DMS114 treated with DMSO at 0.1 percent for 48 hours (cell line): ENCODE data around the gene DDX27.
A peak's percentile ranks its signal among the peaks of the same experiment; 100 is the strongest.

Experiments
- DNase-seq: peaks from one replicate; lab custom pipeline; 2025; ENCODE audit not compliant: unreplicated experiment; lab: John Stamatoyannopoulos, UW

Gene DDX27

GRCh38 chr20:49276961-49277785 is 58.0 kb downstream of the DDX27 start:
- no peak for DNase-seq

GRCh38 chr20:49277786-49278035 is 58.5 kb downstream of the DDX27 start:
- no peak for DNase-seq

- DNase-seq, result peak; percentile 100
Observed at GRCh38 chr20:49278036-49278817, 59.0 kb downstream of the DDX27 start, which contains the start of gene ZNFX1. TSS of gene ZNFX1 (minus strand) at chr20:49278057. CDS start at chr20:49275839, 2,218 bp downstream.

GRCh38 chr20:49278818-49279676 is 59.8 kb downstream of the DDX27 start:
- DNase-seq, result no peak

GRCh38 chr20:49279677-49280462 is 60.7 kb downstream of the DDX27 start:
- no peak for DNase-seq

GRCh38 chr20:49280463-49281058 is 61.3 kb downstream of the DDX27 start:
- no peak for DNase-seq

GRCh38 chr20:49281059-49281912 is 62.1 kb downstream of the DDX27 start:
- DNase-seq, result peak; percentile 61

- no peak for DNase-seq
Observed at GRCh38 chr20:49281913-49282467, 62.8 kb downstream of the DDX27 start.

- no peak for DNase-seq
Observed at GRCh38 chr20:49282584-49283171, 63.5 kb downstream of the DDX27 start.

- no peak for DNase-seq
Observed at GRCh38 chr20:49283176-49283702, 64.0 kb downstream of the DDX27 start.

- DNase-seq, result peak; percentile 60
Observed at GRCh38 chr20:49283703-49284625, 64.7 kb downstream of the DDX27 start.

- no peak for DNase-seq
Observed at GRCh38 chr20:49284818-49285217, 65.6 kb downstream of the DDX27 start.

GRCh38 chr20:49285233-49285668 is 66.0 kb downstream of the DDX27 start:
- DNase-seq, result no peak

- DNase-seq, result no peak
Observed at GRCh38 chr20:49285813-49286494, 66.7 kb downstream of the DDX27 start.

GRCh38 chr20:49286689-49287551 is 67.7 kb downstream of the DDX27 start:
- DNase-seq, result peak; percentile 67
